ENCODE measurements around the gene SYAP1. TPM values are rescaled to one million over a fixed set of nuclear protein-coding genes. Genes with fewer than 3 reads are reported as not detected.

SYAP1 gene
- total and polyA plus RNA-seq, 2 experiments from 2014 or later, result 18.0 to 48.3 TPM

- no peak for TF ChIP-seq ZNF462 (CRISPR knock-in tag; IDR thresholded peaks at IDR 0.05)
- TF ChIP-seq EZH2phosphoT487 (IDR thresholded peaks at IDR 0.05; ENCODE audit: unreplicated experiment), result no peak
These were observed 78.4 kb downstream of the SYAP1 start (continued) for GRCh38 chrX:16797841-16798240.

GRCh38 chrX:16804923-16805464 lies 85.6 kb downstream of the SYAP1 start:
- Mint-ChIP-seq H3K27ac (no peak overlapping the region), H3K27me3 (ENCODE audit: insufficient read depth, low read depth, poor library complexity) (peaks cover 2% of the 10 kb centered on the region), H3K4me3 (no peak overlapping the region), H3K4me1 (peaks cover 12% of the 10 kb centered on the region), H3K9me3 (no peaks in the 10 kb centered on the region), H3K36me3 (ENCODE audit: low read depth) (peaks cover 25% of the 10 kb centered on the region)
- Histone ChIP-seq H3F3A (replicated peaks; ENCODE audit: low read depth) (no peaks in the 10 kb centered on the region), H3K79me2 (replicated peaks; ENCODE audit: insufficient read depth) (peaks cover 89% of the 10 kb centered on the region), H3K4me3 (no peak overlapping the region), H3K27ac (ENCODE audit: low read depth) (no peak overlapping the region), H3K9me2 (ENCODE audit: insufficient read depth) (no peaks in the 10 kb centered on the region), H3K27me3 (ENCODE audit: insufficient read depth) (no peaks in the 10 kb centered on the region), H2AFZ (no peak overlapping the region), H3K4me2 (no peak overlapping the region), H4K20me1 (replicated peaks; ENCODE audit: insufficient read depth) (no peaks in the 10 kb centered on the region; the same call in 1 of the 2 replicates), H3K36me3 (ENCODE audit: insufficient read depth) (no peaks in the 10 kb centered on the region), H3K4me1 (ENCODE audit: insufficient read depth) (0 out of 2 replicates have a peak, but pooled peaks cover 3% of the 10 kb centered on the region)
- no peak for DNase-seq (ENCODE audit: low spot score)
- ATAC-seq, result no peak
- TF ChIP-seq ZNF114 (CRISPR knock-in tag; IDR thresholded peaks at IDR 0.05) (no peak), EZH2phosphoT487 (IDR thresholded peaks at IDR 0.05; ENCODE audit: unreplicated experiment) (no peak), CTCF (conservative IDR thresholded peaks at IDR 0.05; ENCODE audit: low read depth in 2 of 2) (no peak), EZH2 (IDR thresholded peaks at IDR 0.05; ENCODE audit: low read depth, unreplicated experiment) (no peak), REST (IDR thresholded peaks at IDR 0.05; ENCODE audit: unreplicated experiment) (no peak)
